UCSD-AML1 (cell line): Measurements from ENCODE around the gene FBXL17.
A peak's percentile ranks its signal among the peaks of the same experiment; 100 is the strongest.

Experiments
- DNase-seq: peaks from one replicate; lab custom pipeline; 2025; ENCODE audit not compliant: unreplicated experiment; lab: John Stamatoyannopoulos, UW

The FBXL17 gene

GRCh38 chr5:108104448-108104847 is 277.4 kb downstream of the FBXL17 start:
- no peak for DNase-seq

- no peak for DNase-seq
These were observed 279.4 kb downstream of the FBXL17 start for GRCh38 chr5:108102463-108102862.

GRCh38 chr5:108101821-108102220 is 280.1 kb downstream of the FBXL17 start:
- DNase-seq = no peak

- DNase-seq = no peak
These were observed 280.8 kb downstream of the FBXL17 start for GRCh38 chr5:108101130-108101529.

DNA sequence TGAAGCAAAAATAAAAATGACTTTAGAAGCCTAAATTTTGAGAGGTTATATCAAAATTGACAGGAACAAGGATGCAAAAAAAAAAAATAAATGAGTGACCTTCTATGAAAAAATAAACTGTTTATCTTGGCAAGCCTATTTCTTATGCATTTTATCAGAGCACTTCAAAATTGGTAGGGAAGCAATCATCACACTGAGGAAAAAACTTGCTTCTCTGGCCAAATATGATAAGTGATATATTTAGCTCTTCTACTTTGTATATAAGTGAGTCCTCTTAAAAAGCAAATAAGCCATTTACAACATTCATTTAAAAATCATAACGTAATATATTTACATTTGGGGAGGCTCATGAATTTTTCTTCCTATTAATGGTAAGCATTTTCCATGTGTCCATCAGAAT is 287.1 kb downstream of the FBXL17 start:
- DNase-seq = no peak

DNA sequence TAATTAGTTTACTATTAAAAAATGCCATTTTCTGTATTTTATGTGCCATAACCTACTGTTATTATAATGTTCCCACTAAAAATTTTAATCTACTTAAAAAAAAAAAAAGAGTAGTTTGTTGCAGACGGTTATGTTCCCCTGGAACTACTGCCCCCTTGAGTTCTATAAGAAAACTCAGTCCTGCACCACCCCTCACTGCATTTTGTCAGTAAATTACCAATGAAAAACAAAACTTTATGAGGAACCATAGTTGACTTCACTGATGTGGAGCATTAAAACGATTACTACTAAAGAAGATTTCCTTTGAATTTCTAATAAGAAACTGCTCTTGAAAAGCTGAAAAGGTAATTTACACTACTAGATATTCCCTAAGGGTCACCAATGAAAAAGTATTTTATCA is 288.7 kb downstream of the FBXL17 start:
- DNase-seq = no peak

DNA sequence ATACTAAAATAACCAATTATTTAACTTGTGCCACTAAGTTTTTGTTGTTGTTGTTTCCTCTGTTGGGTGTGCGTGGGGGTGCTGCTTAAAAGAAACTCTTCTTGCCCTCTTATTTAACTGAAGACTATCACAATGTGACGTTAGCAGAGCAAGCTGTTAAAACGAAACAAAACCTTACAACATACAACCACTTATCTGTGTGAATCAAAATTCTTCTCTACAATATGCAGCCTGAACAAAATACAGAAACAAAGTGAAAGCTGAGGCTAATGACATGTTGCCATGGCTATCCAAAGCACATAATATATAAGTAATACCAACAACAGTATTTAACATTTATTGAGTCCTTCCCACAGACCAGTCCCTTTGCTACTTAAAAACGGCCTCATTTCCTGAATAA is 291.0 kb downstream of the FBXL17 start:
- no peak for DNase-seq

GRCh38 chr5:108084105-108084504 is 297.8 kb downstream of the FBXL17 start:
- no peak for DNase-seq

- no peak for DNase-seq
These were observed 298.7 kb downstream of the FBXL17 start for GRCh38 chr5:108083232-108083631.

DNA sequence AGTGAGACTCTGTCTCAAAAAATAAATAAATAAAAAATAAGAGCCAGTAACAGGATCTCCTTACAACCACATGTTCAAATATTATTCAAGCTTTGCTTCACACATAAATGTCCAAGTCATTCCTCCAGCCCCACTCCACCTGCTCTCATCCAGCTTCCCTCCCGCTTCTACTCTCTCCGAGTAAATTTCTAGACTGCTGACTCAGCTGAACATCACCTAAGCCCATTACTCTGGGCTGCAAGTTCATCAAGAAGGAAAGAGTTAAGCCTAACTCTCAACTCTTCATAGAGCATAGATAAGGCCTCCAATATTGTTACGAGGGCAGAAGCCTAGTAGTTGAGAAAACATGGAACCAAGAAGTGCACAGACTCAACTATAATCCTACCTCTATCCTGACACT is 300.2 kb downstream of the FBXL17 start:
- DNase-seq = no peak

- no peak for DNase-seq
These were observed 302.1 kb downstream of the FBXL17 start for GRCh38 chr5:108079753-108080152.

DNA sequence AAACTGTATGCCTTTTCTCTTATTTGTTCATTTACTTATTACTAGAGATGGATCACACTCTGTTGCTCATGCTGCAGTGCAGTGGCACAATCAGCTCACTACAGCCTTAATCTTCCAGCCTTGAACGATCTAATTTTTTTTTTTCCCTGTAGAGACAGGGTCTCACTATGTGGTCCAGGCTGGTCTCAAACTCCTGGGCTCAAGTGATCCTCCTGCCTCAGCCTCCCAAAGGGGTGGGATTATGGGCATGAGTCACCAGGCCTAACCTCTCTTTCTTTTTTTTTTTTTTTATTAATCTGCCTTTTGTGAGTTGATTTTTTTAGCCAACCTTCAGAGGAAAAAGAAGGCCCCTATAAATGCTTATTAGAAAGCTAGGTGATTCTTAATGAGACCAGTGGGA is 303.0 kb downstream of the FBXL17 start:
- no peak for DNase-seq

GRCh38 chr5:108078345-108078744 is 303.6 kb downstream of the FBXL17 start:
- DNase-seq = no peak

- no peak for DNase-seq
These were observed 307.3 kb downstream of the FBXL17 start for GRCh38 chr5:108074626-108075025.

DNA sequence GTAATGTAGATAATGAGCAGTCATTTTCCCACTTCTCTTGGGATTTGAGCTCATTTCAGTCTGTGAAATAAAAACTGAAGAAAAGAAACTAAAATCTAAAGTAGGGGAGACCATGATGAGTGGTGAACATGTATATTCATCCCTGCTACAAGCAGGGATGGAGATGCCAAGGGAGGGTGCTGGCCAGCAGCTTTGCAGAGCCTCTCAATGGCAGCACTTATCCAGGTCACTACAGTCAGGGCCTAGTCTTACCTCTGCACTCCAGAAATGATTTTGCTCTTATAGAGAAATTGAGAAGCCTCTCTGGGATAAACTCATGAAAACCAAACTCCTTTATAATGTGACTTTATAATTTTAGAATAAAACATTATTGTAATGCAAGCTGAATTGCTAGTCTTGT is 317.6 kb downstream of the FBXL17 start:
- no peak for DNase-seq

- no peak for DNase-seq
These were observed 320.0 kb downstream of the FBXL17 start for GRCh38 chr5:108061941-108062340.

- no peak for DNase-seq
These were observed 321.6 kb downstream of the FBXL17 start for GRCh38 chr5:108060340-108060739.

GRCh38 chr5:108059334-108059733 is 322.6 kb downstream of the FBXL17 start:
- no peak for DNase-seq

- no peak for DNase-seq
These were observed 327.5 kb downstream of the FBXL17 start for GRCh38 chr5:108054349-108054748.

- DNase-seq = peak; percentile 4
These were observed 334.8 kb downstream of the FBXL17 start for GRCh38 chr5:108046955-108047670.

GRCh38 chr5:108036482-108036881 is 345.4 kb downstream of the FBXL17 start:
- no peak for DNase-seq

DNA sequence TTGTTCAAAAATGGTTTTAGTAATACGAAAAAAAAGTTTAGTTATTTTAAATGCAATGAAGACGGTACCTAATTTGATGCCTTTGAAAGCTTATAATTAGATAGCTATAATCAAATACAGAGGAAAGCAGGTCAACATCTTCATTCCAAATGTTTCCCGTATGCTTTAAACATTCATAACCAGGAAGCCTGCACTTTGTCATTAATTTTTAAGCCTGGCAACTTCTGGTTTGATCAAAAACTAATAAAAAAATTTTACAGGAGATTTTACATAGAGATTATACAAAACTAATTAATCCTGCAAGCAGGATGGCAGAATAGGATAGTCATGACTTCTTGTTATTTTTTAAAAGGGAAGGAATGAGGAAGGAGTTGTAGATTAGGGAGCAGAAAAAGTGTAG is 353.0 kb downstream of the FBXL17 start:
- no peak for DNase-seq

DNA sequence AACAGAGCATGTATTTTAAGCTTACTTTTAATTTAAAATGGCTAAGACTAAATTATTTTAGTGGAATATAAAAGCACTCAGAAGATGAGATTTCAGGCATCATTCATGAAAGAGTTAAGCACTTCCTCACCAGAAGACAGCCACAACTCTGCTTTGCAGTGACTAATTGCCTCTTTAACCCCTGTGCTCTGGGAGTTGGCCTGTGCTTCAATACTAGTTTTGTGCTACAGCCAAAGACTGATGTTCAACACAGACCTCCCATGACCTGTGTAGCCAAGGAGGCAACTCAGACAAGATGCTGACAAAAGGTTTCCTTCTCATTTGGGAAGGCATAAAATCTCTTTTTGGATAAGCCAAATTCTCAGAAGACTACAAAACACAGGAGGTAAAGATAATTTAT is 353.5 kb downstream of the FBXL17 start:
- no peak for DNase-seq
